Raji (cell line): ENCODE measurements around the gene KCNIP4.

Source experiments
- POLR2A ChIP-seq: IDR thresholded peaks from 2 replicates; pipeline ENCODE4 v1.6.1; 2011; ENCODE audit warnings: low read depth, low read length, control low read depth; ENCODE audit not compliant: insufficient read depth

Gene KCNIP4

DNA sequence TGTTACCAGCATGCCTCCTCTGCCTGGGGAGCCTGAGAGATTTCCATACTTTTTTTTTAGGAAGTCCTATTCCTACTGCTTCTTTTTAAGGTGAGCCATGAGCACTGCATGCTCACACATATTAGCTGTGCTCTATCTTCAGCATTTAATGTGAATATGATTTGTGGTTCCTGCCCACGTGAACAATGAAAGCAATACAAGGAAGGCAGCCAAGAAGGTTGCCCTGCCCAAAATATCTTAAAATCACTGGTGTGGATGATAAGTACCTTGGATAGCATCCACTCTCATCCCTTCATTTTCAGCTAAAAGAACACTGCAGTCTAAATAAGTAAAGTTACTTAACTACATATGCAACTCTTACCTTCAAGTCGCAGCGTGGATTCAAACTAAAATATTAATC lies 640.9 kb downstream of the KCNIP4 start:
- no peak for TF ChIP-seq POLR2A

DNA sequence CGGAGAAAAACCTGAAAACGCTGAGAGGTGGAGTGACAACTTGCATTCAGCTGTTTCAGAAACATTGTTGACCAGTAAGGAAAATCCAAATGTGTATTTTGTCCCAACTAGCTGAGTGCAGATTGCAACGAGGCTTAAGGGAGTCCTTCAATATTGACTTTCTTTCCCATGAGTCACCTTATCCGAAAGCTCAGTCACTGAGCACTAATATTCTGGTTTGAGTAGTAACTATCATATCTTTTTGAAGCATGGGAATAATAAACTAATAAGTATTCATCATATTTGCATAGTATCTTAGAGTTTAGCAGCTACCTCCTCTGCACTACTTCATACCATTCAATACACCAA lies 644.1 kb downstream of the KCNIP4 start:
- no peak for TF ChIP-seq POLR2A

DNA sequence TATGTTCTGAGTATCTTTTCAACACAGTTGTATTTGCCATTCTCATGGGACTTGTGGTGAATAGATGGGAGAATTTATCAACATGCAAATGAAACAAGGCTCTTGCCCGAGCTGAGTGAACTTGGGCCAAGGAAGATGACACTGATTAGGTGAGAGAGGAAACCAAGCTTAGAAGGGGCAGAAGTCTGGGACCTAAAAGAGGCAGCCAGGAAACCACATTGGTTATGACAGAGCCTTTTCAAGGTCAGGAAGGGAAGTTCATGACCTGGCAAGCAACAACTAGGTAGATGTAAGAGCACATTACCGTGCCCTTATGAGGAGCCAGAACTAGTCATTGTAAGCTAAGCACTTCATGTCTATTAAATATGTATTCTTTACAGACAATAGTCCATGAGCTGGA lies 658.0 kb downstream of the KCNIP4 start:
- TF ChIP-seq POLR2A = no peak

DNA sequence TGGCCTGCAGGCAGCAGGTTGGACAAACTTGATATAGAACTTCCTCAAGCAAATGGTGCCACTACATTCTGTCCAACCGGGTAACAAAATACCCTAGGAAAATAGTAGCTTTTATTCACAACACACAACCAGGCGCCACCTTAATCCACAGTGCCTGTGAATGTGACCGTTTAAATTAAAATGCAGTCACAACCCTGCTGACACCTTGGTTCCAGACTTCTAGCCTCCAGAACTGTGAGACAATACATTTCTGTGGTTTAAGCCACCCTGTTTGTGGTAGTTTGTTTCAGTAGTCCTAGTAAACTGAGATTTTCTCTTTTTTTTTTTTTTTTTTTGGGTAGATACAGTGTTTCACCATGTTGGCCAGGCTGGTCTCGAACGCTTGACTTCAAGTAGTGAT lies 672.5 kb downstream of the KCNIP4 start:
- TF ChIP-seq POLR2A = no peak

DNA sequence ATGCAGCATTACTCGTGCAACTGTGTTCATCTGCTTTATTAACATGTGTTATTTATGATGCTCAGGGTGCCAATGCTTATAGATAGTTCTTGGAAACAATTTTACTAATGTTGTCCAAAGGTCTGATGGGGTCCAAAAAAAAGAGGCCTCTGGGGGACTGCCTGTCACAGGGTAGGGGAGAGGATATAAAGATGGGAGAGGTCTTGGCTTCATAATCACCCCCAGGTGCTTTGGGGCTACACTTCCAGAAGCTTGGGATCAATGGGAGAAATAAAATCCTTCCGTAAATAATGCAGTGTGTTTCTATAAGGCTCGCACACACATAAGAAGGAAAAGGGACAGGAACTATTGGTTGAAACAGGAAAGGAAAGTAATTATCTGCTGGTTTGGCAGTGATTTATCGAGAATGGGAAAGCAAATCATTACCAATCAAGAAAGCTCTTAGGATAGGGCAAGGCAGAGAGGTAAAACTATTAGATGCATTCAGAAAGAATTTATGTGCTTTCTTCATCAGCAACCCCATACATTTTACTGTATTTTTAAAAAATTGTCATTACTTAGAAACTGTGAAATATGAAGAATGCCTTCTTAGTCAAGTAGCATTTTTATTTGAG lies 677.0 kb downstream of the KCNIP4 start:
- TF ChIP-seq POLR2A = no peak

DNA sequence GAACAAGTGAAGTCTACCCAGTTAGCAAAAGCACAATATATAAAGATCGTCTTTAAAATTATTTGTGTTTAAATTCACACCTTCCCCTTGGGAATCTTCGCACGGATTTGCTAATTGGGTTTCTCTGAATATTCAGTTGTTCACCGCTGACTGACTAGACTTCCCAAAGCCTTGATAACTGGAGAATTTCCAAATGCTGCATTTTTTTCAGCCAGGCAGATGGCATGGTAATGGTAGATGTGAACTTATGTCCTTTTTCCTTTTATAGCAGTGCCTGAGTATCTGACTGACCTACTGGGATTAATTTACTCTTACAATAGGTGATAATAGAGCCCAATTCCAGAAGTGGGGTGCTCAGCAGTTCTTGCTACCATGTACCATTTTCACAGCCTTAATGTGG lies 700.2 kb downstream of the KCNIP4 start:
- TF ChIP-seq POLR2A = no peak

DNA sequence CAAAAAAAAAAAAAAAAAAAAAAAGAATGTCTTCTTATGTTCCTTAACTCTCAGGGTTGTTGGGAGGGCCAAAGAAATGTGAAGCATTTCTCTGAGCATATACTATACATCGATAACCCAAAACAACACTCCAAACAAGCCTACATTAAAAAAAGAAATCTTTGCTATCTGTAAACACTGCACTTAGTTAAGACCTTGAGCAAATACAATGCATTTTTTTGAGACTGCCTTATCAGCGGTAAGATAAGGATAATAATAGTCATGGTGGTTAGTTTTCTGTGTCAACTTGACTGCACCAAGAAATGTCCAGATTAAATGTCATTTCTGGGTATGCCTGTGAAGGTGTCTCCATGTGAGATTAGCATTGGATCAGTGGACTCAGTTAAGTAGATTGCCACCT lies 706.4 kb downstream of the KCNIP4 start:
- no peak for TF ChIP-seq POLR2A

DNA sequence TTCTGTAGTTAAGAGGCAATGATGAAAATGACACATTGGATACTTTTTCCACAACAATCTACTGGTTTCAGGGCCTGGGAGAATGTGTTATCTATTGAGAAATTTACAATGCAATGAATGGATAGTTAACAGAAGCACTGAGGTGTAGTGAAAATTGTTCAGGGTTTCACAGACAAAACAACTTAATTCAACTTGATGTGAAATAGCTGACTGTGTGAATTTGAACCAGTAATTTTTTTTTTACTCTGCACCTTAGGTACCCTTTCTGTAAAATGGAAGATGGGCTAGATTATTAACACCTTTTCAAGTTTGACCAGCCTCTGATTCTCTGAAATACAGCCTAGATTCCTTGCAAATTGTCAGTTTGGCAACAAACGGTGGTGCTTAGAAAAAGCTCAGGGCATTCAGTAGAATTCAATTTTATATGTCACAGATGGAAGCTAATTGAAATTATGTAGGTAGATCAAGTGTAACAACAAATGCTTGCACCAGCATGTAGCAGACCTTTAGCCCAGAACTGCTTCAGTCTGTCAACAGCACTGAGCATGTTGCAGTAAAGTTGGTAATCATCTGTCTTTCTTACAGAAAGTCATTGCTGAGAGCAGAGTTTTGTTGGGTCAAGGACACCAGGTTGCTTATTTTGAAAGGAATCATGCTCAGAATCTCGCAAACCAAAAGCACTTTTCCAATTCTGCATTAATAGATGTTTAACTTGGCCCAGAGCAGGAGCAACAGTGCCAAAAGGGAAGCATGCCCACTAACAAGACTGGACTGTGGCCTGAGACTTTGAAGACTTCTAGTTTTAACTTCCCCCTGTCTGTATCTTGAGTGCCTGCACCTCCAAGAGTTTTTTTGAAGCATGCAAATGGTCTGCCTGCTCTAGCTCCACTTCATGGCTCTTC lies 721.7 kb downstream of the KCNIP4 start:
- TF ChIP-seq POLR2A = no peak

DNA sequence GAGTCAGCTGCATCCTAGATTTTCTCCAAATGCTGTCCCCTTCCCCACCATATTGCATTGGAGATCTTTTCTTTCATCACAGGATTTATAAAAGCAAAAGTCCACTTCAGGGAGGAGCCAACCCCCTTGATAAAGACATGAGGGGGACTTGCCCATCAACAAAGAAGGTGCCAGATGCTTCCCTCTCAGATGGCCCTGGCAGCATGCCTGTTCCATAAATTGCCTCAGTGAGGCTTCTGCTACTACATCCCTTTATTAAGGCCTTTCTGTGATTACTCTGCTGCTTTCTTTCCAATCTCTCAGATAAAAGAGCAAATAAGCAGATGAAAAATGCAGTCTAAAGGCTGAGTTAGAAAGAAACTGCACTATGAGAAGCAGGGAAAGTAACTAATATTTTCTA lies 736.7 kb downstream of the KCNIP4 start:
- TF ChIP-seq POLR2A = no peak

DNA sequence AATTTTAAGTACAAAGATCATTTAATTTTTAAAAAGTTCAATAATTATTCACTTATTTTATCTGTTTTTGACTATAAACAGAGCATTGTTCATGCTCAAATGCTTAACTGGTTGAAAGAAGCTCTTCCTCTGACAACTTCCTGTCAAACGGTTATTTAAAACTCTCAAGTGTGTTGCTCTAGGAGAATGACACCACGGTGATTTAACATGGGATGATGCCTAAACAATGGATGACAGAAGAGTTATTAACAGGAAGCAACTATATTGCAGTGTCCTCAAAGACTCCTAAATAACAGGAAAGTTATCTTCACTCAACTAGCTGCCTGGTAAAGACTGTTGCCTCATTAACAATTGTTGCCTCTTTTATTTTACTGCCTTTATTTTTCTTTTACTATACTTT lies 738.7 kb downstream of the KCNIP4 start:
- no peak for TF ChIP-seq POLR2A

DNA sequence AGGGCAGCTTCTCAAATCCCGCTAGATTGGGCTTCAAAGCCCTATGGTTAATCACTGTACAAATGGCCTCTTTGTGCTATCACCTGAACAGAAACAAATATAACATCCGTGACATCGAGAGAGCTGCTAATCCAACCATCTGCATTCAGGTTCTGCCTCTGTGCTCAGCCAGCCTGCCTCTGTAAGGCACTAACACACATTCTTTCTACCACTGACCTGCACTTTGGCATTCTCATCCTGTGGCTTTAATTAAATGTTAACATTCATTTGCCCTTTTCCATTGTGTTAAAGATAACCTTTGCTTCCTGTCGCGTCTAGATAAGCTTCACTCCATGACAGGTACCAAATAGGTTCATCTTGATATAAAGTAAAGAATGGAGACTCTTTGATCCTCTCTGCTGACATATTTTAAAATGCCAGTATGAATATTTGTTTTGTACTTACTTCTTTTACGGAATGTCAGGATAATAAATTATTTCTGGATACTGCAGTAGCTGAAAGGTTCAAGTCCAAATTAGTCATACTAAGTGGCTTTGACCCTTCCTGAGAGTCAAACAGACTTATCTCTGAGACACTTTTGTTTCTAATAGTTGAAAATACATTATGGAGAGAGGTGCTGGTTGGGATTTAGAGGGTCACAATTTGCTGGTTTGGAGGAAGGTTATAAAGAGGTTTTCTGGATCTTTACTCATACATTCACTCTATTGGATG lies 742.6 kb downstream of the KCNIP4 start:
- no peak for TF ChIP-seq POLR2A

DNA sequence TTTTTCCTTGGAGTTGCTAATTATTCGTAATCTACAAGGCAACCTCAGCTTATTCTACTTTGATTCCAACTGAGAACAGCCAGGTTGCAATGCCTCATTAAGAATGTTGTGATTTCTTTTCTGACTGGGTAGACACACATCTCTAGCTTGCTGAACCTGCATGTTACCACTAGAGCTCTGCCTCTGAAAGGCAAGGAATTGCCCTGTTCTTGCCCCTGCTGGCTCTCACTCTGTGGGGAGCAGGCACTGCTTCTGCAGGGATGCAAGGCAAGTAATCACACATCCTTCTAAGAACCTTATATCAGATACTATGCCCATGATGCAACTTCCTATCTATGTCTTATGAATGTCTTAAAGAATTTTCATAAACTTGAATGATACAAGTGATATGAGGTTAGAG lies 745.2 kb downstream of the KCNIP4 start:
- no peak for TF ChIP-seq POLR2A

DNA sequence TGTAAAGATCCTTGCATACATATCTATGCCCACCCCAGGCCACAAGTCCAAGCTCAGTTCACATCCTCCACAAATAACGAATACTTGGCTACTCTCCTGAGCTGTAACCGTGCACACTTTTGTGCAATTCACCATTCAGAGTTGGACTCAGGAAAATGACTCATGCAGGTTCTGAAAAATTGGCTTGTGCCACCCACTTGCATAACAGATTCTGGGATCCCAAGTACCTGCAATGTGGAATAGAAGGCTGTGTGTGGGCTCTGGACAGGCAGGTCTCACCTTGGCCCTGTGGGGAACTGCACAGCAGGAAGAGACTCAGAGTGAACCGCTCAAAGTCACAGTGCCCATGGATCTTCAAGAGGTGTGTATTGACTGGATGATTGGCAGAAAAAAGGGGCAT lies 745.6 kb downstream of the KCNIP4 start:
- no peak for TF ChIP-seq POLR2A

DNA sequence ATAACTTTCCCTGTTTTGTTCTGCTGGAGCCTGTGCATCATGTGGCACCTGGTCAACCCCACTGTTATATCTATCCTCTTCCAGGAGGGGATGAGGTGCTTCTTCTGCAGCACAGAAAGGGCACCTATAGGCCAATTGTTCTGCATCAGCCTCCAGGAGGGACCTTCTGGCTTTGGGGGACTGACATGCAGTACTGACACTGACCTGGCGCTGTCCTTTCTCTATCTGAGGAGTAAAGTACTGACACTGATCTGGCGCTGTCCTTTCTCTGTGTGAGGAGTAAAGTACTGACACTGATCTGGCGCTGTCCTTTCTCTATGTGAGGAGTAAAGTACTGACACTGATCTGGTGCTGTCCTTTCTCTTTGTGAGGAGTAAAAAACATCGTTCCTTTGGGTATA lies 749.9 kb downstream of the KCNIP4 start:
- no peak for TF ChIP-seq POLR2A

DNA sequence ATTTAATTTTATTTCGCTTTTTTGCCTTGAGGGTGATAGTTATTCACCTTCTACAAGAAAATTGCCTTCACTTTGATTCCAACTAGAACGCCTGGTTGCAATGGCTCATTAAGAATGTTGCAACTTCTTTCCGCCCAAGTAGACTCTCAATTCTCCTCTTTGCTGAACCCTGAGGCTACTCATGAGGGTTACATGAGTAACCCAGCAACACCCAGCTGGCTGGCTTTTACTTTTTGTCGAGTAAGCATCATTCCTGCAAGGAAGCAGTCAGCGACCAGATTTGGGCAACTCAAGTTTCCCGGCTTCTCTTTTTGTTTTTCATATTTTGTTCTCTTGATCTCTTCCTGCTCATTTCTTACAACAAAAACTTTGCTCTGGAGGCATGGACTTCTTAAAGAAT lies 752.9 kb downstream of the KCNIP4 start:
- no peak for TF ChIP-seq POLR2A

DNA sequence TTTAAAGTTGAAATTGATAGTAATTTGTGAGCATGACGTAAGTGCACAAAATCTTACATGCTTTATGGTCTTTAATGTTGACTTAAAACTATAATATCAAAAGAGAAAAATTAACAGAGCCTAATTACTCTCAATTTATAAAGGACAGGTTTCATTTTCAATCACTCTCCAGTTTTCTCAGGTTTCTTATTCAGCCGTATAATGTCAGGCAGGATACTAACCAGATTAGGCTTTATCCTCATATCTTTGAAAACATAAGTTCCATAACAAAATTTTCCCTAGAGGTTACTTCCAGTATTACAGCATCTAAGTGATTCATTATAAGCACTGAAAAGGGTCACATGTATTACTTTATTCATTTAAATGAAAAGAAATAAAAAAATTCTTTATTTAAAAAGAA lies 756.2 kb downstream of the KCNIP4 start:
- no peak for TF ChIP-seq POLR2A

DNA sequence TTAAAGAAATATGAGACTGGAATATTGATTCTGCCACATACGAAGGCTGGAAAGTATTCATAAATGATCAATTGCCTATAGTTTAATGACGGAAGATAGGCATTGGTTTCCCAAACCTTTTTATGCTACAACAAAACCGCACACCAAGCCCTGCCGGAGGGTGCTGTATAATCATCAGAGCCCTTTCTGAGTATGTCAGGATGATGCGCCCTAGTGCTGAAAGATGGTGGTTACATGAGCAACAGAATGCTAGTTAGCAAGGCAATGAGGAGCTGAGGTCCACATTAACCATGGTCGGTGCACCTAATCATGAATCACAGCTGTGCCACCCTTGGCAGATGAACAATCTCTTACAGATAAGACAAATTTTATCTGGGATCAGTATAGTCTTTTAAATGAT lies 757.3 kb downstream of the KCNIP4 start:
- no peak for TF ChIP-seq POLR2A

DNA sequence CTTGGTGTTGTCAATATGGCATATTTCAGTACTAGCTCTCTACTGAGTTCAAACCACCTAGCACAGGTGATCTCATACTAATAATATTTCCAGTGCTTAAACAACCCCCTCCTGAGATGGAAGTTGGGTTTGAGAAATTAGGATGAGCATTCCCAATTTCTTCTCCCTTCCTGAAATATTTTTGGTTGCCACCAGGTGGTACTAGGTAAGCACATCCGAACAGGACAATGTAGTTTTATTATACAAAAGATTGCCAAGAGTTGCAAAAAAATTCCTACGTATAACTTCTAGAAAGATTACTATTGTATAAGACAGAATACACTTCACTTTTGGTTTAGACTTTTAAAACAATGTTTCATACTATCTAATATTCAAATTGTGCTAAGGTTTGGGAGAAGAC lies 763.8 kb downstream of the KCNIP4 start:
- no peak for TF ChIP-seq POLR2A
